HepG2 (cell line): ENCODE data around the gene RHOD. TPM values are rescaled to one million over a fixed set of nuclear protein-coding genes. Genes with fewer than 3 reads are reported as not detected.

Source experiments
- ATAC-seq: fragments of 200-7000 bp; cut with Tn5 transposase; 3 replicates; pipeline ENCODE4 v1.9.1; 2020; ENCODE audit warnings: mild to moderate bottlenecking, moderate library complexity
- BruUV-seq: library from RNA; stranded (reverse); fragments of 400-500 nt; replicated peaks from 2 replicates; lab custom pipeline; 2021; lab: Mats Ljungman, UMichigan
- CTCF ChIA-PET: fragments of 300-600 bp; formaldehyde crosslinking; extraction: SDS; loops from one replicate; lab custom pipeline; 2021; ENCODE audit warnings: low total read pairs, inconsistent platforms, low intra/inter-chr PET ratio; lab: Yijun Ruan, JAX
- POLR2A ChIA-PET: fragments of 350-600 bp; sonication (Branson Sonifier 250); formaldehyde crosslinking; loops from one replicate; lab custom pipeline; 2020; ENCODE audit warnings: antibody characterized with exemption, inconsistent platforms; lab: Yijun Ruan, JAX
- DNase-seq: peaks from one replicate; pipeline ENCODE4 v3.0.0-alpha.2; 2015; ENCODE audit warnings: low spot score
- FAIRE-seq: peaks from 3 replicates; lab custom pipeline; 2011; peaks lifted over from hg19 to GRCh38; lab: Jason Lieb, UNC
- H2AFZ ChIP-seq: one replicate; pipeline ENCODE4 v1.6.1; 2011; ENCODE audit warnings: low read length, inconsistent platforms
- H3K27ac ChIP-seq: fragments of 300-600 bp; 3 replicates; pipeline ENCODE4 v1.8.0; 2011; ENCODE audit warnings: mixed run types, mild to moderate bottlenecking, mixed read lengths, low read length, inconsistent platforms; ENCODE audit not compliant: insufficient read depth; ENCODE audit errors: extremely low read length
- H3K27me3 ChIP-seq, 2 experiments: fragments of 200-600 bp in 1 of 2; 2 replicates in 1 of 2; 3 replicates in 1 of 2; pipeline versions ENCODE4 v1.6.0 to v1.8.0; 2011; ENCODE audit warnings: low read length in 2 of 2, mild to moderate bottlenecking in 2 of 2, moderate library complexity in 2 of 2, inconsistent platforms in 1 of 2; ENCODE audit not compliant: insufficient read depth in 2 of 2, control insufficient read depth in 1 of 2
- H3K36me3 ChIP-seq, 2 experiments: fragments of 200-600 bp in 1 of 2; replicated peaks in 1 of 2; 2 replicates in 1 of 2; 3 replicates in 1 of 2; pipeline versions ENCODE4 v1.5.1 to v1.8.0; 2011; ENCODE audit warnings: low read length in 2 of 2, inconsistent platforms in 1 of 2; ENCODE audit not compliant: insufficient read depth in 2 of 2, control insufficient read depth in 1 of 2
- H3K4me1 ChIP-seq: 2 replicates; pipeline ENCODE4 v1.5.1; 2012; ENCODE audit warnings: low read length, inconsistent platforms; ENCODE audit not compliant: insufficient read depth
- H3K4me2 ChIP-seq: 2 replicates; pipeline ENCODE4 v1.6.0; 2011; ENCODE audit warnings: low read depth, low read length, inconsistent platforms
- H3K4me3 ChIP-seq, 3 experiments: fragments of 200-600 bp in 1 of 3; sonication (generic), shearing (Covaris generic) in 1 of 3; replicated peaks in 1 of 3; 2 replicates each; pipeline ENCODE4 v1.5.1; 2011 to 2016; ENCODE audit warnings: low read length in 3 of 3, inconsistent platforms in 2 of 3, low read depth in 2 of 3, mild to moderate bottlenecking in 2 of 3, control low read depth in 1 of 3, mixed read lengths in 1 of 3; ENCODE audit not compliant: insufficient read depth in 1 of 3
- H3K79me2 ChIP-seq: one replicate; pipeline ENCODE4 v1.6.1; 2011; ENCODE audit warnings: low read length, inconsistent platforms; ENCODE audit not compliant: insufficient read depth
- H3K9ac ChIP-seq: 2 replicates; pipeline ENCODE4 v1.6.0; 2011; ENCODE audit warnings: mild to moderate bottlenecking, low read depth, low read length, inconsistent platforms; ENCODE audit not compliant: insufficient read depth
- H3K9me3 ChIP-seq: 2 replicates; pipeline ENCODE4 v1.5.1; 2012; ENCODE audit warnings: mild to moderate bottlenecking, low read length
- H4K20me1 ChIP-seq: 2 replicates; pipeline ENCODE4 v1.6.0; 2011; ENCODE audit warnings: inconsistent platforms, mild to moderate bottlenecking, low read length, moderate library complexity; ENCODE audit not compliant: insufficient read depth
- BORCS8-MEF2B ChIP-seq: sonication (generic); formaldehyde crosslinking; IDR thresholded peaks from 2 replicates; pipeline ENCODE4 v1.8.0; 2022; ENCODE audit warnings: mild to moderate bottlenecking, missing genetic modification reagents
- TSC22D2 ChIP-seq: sonication (generic); formaldehyde crosslinking; IDR thresholded peaks from 2 replicates; pipeline ENCODE4 v1.5.1; 2020; ENCODE audit warnings: missing genetic modification reagents, mild to moderate bottlenecking, borderline replicate concordance
- ZKSCAN1 ChIP-seq: fragments of 150-350 bp; IDR thresholded peaks from 2 replicates; pipeline ENCODE4 v1.6.1; 2014; ENCODE audit warnings: low read length
- ZNF441 ChIP-seq: sonication (generic); formaldehyde crosslinking; IDR thresholded peaks from 2 replicates; pipeline ENCODE4 v1.7.0; 2021; ENCODE audit warnings: missing genetic modification reagents, borderline replicate concordance
- WGBS: methylation state at CpG from one replicate; pipeline ENCODE4 v1.1.6; 2017; ENCODE audit warnings: low lambda C conversion rate; 5-methylcytosine and 5-hydroxymethylcytosine counted together
- in situ Hi-C: cut with HindIII; loops from 2 replicates; pipeline ENCODE4 v1.10.0; 2017; ENCODE audit warnings: low pct_unique_long_range_greater_than_20kb; ENCODE audit not compliant: extremely low pct_ligation_motif_present
- intact Hi-C: fragments of 100-400 bp; cut with micrococcal nuclease; formaldehyde crosslinking; loops from one replicate; pipeline ENCODE4 v1.10.0; 2022; ENCODE audit not compliant: unreplicated experiment
- polyA plus RNA-seq, 8 experiments: library from polyadenylated mRNA; depleted of rRNA in 3 of 8; stranded (reverse) in 7 of 8; unstranded in 1 of 8; fragments of >200 nt; fragmentation: Illumina TruSeq in 4 of 8; extraction: Trizol in 4 of 8; gene quantifications; 2 replicates each; pipeline versions ENCODE4 v1.2.1 to v1.2.3, GENCODE V29; 2011 to 2016; ENCODE audit warnings: low read depth in 4 of 8, missing spikeins in 1 of 8, mixed read lengths in 1 of 8; ENCODE audit not compliant: insufficient read depth in 1 of 8
- total RNA-seq, 5 experiments: library from RNA; depleted of rRNA; stranded (reverse); fragments of >200 nt; fragmentation: Illumina TruSeq; extraction: Trizol; gene quantifications; 2 replicates each; pipeline ENCODE4 v1.2.3, GENCODE V29; 2016; ENCODE audit warnings: low read depth in 1 of 5
- TF ChIP-seq, protein P1 (sequence below): sonication (generic); formaldehyde crosslinking; IDR thresholded peaks from 2 replicates; pipeline ENCODE4 v1.5.1; 2020; ENCODE audit warnings: mild to moderate bottlenecking, moderate library complexity, missing genetic modification reagents
- TF ChIP-seq, protein P2 (sequence below): sonication (generic); formaldehyde crosslinking; IDR thresholded peaks from 2 replicates; pipeline ENCODE4 v1.8.1; 2023; ENCODE audit warnings: mild to moderate bottlenecking, moderate library complexity, missing genetic modification reagents

Gene RHOD
- total and polyA plus RNA-seq, 2 of the 13 experiments (the other 11 are each of a cell fraction or from before 2014, with no cell fraction given) = 0.27 to 0.98 TPM

DNA sequence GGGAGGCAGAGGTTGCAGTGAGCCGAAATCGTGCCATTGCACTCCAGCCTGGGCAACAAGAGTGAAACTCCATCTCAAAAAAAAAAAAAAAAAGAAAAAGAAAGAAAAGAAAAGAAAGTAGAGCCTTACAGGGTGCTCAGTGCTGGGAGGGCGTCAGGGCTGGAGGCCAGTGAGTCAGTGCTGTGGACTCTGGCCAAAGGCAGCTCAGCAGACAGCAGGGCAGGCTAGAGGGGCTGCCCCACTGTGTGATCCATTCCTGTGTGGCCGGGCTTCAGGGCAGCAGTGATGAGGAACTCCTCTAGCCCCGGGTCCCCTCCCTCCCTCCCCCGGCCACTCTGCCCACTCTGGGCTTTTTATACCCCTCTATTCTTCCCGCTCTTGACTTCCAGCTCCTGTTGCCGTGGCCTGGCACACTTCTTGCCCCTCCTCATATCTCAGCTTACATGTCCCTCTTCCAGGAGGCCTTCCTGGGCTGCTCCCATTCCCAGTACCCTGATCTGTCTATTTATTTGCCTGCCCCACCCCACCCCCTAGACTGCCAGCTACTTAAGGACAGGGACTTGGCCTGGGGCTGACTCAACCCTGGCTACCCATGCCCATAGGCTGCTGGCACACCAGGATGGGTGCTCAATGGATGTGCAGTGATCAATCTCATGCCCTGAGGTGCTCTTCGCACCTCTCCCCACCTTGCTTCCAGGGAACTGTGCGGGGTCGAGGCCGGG lies 23.7 kb upstream of the RHOD start:
- ChIA-PET POLR2A (no interaction called here), CTCF (no interaction called here)
- Histone ChIP-seq H3K9me3 (no peaks in the 10 kb centered on the region), H3K27me3 (peaks cover 0 to 28% of the 10 kb centered on the region in 2 experiments; a peak in 4 of 5 replicates), H2AFZ (no peak overlapping the region), H3K36me3 (no peaks in the 10 kb centered on the region), H3K9ac (no peak overlapping the region), H3K4me1 (no peaks in the 10 kb centered on the region), H3K27ac (no peak overlapping the region), H3K4me3 (no peak overlapping the region), H3K79me2 (no peaks in the 10 kb centered on the region), H3K4me2 (no peak overlapping the region), H4K20me1 (no peaks in the 10 kb centered on the region)
- no peak for FAIRE-seq
- TF ChIP-seq ZKSCAN1 (peak; percentile 80), TSC22D2 (CRISPR knock-in tag) (no peak), ZNF441 (CRISPR knock-in tag) (no peak), BORCS8-MEF2B (CRISPR knock-in tag) (no peak)
- TF ChIP-seq, protein P1, sequence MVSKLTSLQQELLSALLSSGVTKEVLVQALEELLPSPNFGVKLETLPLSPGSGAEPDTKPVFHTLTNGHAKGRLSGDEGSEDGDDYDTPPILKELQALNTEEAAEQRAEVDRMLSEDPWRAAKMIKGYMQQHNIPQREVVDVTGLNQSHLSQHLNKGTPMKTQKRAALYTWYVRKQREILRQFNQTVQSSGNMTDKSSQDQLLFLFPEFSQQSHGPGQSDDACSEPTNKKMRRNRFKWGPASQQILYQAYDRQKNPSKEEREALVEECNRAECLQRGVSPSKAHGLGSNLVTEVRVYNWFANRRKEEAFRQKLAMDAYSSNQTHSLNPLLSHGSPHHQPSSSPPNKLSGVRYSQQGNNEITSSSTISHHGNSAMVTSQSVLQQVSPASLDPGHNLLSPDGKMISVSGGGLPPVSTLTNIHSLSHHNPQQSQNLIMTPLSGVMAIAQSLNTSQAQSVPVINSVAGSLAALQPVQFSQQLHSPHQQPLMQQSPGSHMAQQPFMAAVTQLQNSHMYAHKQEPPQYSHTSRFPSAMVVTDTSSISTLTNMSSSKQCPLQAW = no peak
- TF ChIP-seq, protein P2, sequence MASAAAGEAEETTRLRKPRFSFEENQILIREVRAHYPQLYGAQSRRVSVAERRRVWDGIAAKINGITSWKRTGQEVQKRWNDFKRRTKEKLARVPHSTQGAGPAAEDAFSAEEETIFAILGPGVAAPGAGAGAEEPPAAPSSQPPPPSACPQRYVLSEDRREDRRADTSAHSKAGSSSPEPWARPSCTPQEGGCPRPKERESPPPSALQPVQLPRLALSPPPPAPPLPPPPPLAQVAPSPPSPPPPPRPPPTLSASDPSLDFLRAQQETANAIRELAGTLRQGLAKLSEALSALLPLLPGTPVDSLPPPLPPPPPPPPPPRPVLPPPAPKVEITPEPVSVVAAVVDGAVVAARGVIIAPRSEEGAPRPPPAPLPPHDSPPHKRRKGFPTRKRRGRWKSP = no peak
- intact Hi-C loops (no loop called here), in situ Hi-C loops (no loop called here)
- no TSS peak for BruUV-seq
- DNase-seq = no peak
- 31% methylated on average over 12 of the region's 12 CpGs for WGBS
- ATAC-seq = peak; percentile 80
